ENCODE data around the gene MEF2C. TPM values are rescaled to one million over a fixed set of nuclear protein-coding genes. Genes with fewer than 3 reads are reported as not detected.
A peak's percentile ranks its signal among the peaks of the same experiment; 100 is the strongest.

Gene MEF2C
- total RNA-seq, 3 donors from 2014 or later (not counting 1 experiment from before 2014, with no cell fraction given): 9.2 to 22.0 (median 18.3) TPM

GRCh38 chr5:88892669-88893068, 9.7 kb upstream of the MEF2C start:
- Mint-ChIP-seq H3K27ac (no peak overlapping the region), H3K27me3 (ENCODE audit: low read depth in 2 of 2) (peaks cover 27 to 39% of the 10 kb centered on the region in 2 donors), H3K4me1 (peaks cover 9 to 12% of the 10 kb centered on the region in 2 donors), H3K36me3 (no peaks in the 10 kb centered on the region), H3K4me3 (no peak overlapping the region), H3K9me3 (no peaks in the 10 kb centered on the region)
- Histone ChIP-seq H3K4me1 (ENCODE audit: control insufficient read depth, insufficient read depth, low read length) (peaks cover 6% of the 10 kb centered on the region), H3K36me3 (ENCODE audit: control insufficient read depth, insufficient read depth, low read length) (no peaks in the 10 kb centered on the region), H3K4me3 (ENCODE audit: low read length) (no peak overlapping the region), H3K9me3 (ENCODE audit: control insufficient read depth, insufficient read depth, low read length) (no peaks in the 10 kb centered on the region), H3K27ac (ENCODE audit: low read length) (no peak overlapping the region), H3K27me3 (ENCODE audit: control insufficient read depth, insufficient read depth, low read length) (peaks cover 7% of the 10 kb centered on the region)
- WGBS (ENCODE audit: insufficient coverage): 83% methylated on average over 3 of the region's 3 CpGs
- intact Hi-C loops (cut with micrococcal nuclease): no loop called here
- ATAC-seq: no peak
- DNase-seq: no peak
- TF ChIP-seq CTCF (IDR thresholded peaks at IDR 0.05): no peak

- H3K36me3 ChIP-seq (ENCODE audit: control insufficient read depth, insufficient read depth, low read length): no peaks in the 10 kb centered on the region
- no peak overlapping the region for H3K27ac Mint-ChIP-seq
- ATAC-seq (no peak), DNase-seq (no peak)
- no peaks in the 10 kb centered on the region for H3K9me3 Mint-ChIP-seq
- peak overlapping the region; percentile 44 for H3K4me3 ChIP-seq (ENCODE audit: low read length)
- intact Hi-C loops (cut with micrococcal nuclease): no loop called here
- no peaks in the 10 kb centered on the region for H3K9me3 ChIP-seq (ENCODE audit: control insufficient read depth, insufficient read depth, low read length)
- H3K27ac ChIP-seq (ENCODE audit: low read length): no peak overlapping the region
- peak overlapping the region; percentile 77 for H3K4me3 Mint-ChIP-seq
- no peak for TF ChIP-seq CTCF (IDR thresholded peaks at IDR 0.05)
- H3K4me1 ChIP-seq (ENCODE audit: control insufficient read depth, insufficient read depth, low read length): peaks cover 6% of the 10 kb centered on the region
- peaks cover 7% of the 10 kb centered on the region for H3K27me3 ChIP-seq (ENCODE audit: control insufficient read depth, insufficient read depth, low read length)
- peaks cover 9 to 18% of the 10 kb centered on the region in 2 donors for H3K4me1 Mint-ChIP-seq
- H3K36me3 Mint-ChIP-seq: no peaks in the 10 kb centered on the region
- peaks cover 27 to 39% of the 10 kb centered on the region in 2 donors for H3K27me3 Mint-ChIP-seq (ENCODE audit: low read depth in 2 of 2)
- WGBS (ENCODE audit: insufficient coverage): 17% methylated on average over 6 of the region's 10 CpGs
Observed at GRCh38 chr5:88890070-88890781, 7.2 kb upstream of the MEF2C start.

- intact Hi-C loops (cut with micrococcal nuclease): loop anchor here (10.0 kb wide), 1 partner anchor 425 kb away; no protein-coding TSS in a partner anchor
- Histone ChIP-seq H3K4me1 (ENCODE audit: control insufficient read depth, insufficient read depth, low read length) (peaks cover 7% of the 10 kb centered on the region), H3K27me3 (ENCODE audit: control insufficient read depth, insufficient read depth, low read length) (peaks cover 7% of the 10 kb centered on the region), H3K27ac (ENCODE audit: low read length) (peak overlapping the region; percentile 51), H3K9me3 (ENCODE audit: control insufficient read depth, insufficient read depth, low read length) (no peaks in the 10 kb centered on the region), H3K36me3 (ENCODE audit: control insufficient read depth, insufficient read depth, low read length) (no peaks in the 10 kb centered on the region), H3K4me3 (ENCODE audit: low read length) (peak overlapping the region; percentile 44)
- no peak for TF ChIP-seq CTCF (IDR thresholded peaks at IDR 0.05)
- DNase-seq (no peak), ATAC-seq (peak; percentile 18 to 39 (median 38))
- H3K4me3 Mint-ChIP-seq: peak overlapping the region; percentile 77
- H3K27ac Mint-ChIP-seq: peak overlapping the region in 1 of 2 donors; percentile 44
- WGBS (ENCODE audit: insufficient coverage): 1% methylated on average over 44 of the region's 48 CpGs
- H3K27me3 Mint-ChIP-seq (ENCODE audit: low read depth in 2 of 2): peaks cover 27 to 39% of the 10 kb centered on the region in 2 donors
- H3K4me1 Mint-ChIP-seq: peaks cover 10 to 19% of the 10 kb centered on the region in 2 donors
- H3K36me3 Mint-ChIP-seq: no peaks in the 10 kb centered on the region
- H3K9me3 Mint-ChIP-seq: no peaks in the 10 kb centered on the region
Observed at GRCh38 chr5:88889189-88890069, 6.4 kb upstream of the MEF2C start.

All from natural killer cell (primary cell).